HUES48 (cell line): Measurements from ENCODE around the gene EBLN2.

Source experiments
- H3K27ac ChIP-seq: one replicate; pipeline ENCODE4 v1.7.0; 2013; ENCODE audit warnings: low read depth, low read length, inconsistent platforms
- H3K27me3 ChIP-seq: 2 replicates; pipeline ENCODE4 v1.6.1; 2013; ENCODE audit warnings: mild to moderate bottlenecking, low read length; ENCODE audit not compliant: control insufficient read depth, insufficient read depth
- H3K36me3 ChIP-seq: 2 replicates; pipeline ENCODE4 v1.6.1; 2013; ENCODE audit warnings: low read length; ENCODE audit not compliant: control insufficient read depth, insufficient read depth
- H3K4me1 ChIP-seq: 2 replicates; pipeline ENCODE4 v1.6.1; 2013; ENCODE audit warnings: mild to moderate bottlenecking, low read length; ENCODE audit not compliant: control insufficient read depth, insufficient read depth
- H3K4me3 ChIP-seq: 2 replicates; pipeline ENCODE4 v1.5.1; 2013; ENCODE audit warnings: mild to moderate bottlenecking, low read depth, low read length
- H3K9ac ChIP-seq: 2 replicates; pipeline ENCODE4 v1.6.1; 2013; ENCODE audit warnings: mild to moderate bottlenecking, low read depth, low read length, moderate library complexity
- H3K9me3 ChIP-seq: 2 replicates; pipeline ENCODE4 v1.6.1; 2013; ENCODE audit warnings: low read length; ENCODE audit not compliant: control insufficient read depth, insufficient read depth

The EBLN2 gene

GRCh38 chr3:73036694-73037591, 24.5 kb upstream of the EBLN2 start:
- Histone ChIP-seq H3K4me3 (no peak overlapping the region), H3K9me3 (no peaks in the 10 kb centered on the region), H3K27me3 (no peaks in the 10 kb centered on the region), H3K27ac (peak overlapping the region; percentile 38), H3K36me3 (no peaks in the 10 kb centered on the region), H3K4me1 (peaks cover 37% of the 10 kb centered on the region), H3K9ac (no peak overlapping the region; the same call in 1 of the 2 replicates)

GRCh38 chr3:73041537-73041936, 19.9 kb upstream of the EBLN2 start:
- H3K4me1 ChIP-seq = peaks cover 71% of the 10 kb centered on the region

GRCh38 chr3:73043414-73043813, 18.0 kb upstream of the EBLN2 start:
- Histone ChIP-seq H3K27ac (no peak overlapping the region), H3K9ac (no peak overlapping the region), H3K27me3 (no peaks in the 10 kb centered on the region), H3K9me3 (no peaks in the 10 kb centered on the region), H3K4me3 (no peak overlapping the region), H3K4me1 (peaks cover 63% of the 10 kb centered on the region), H3K36me3 (no peaks in the 10 kb centered on the region)

More at GRCh38 chr3:73041537-73041936, 19.9 kb upstream of the EBLN2 start:
- H3K9me3 ChIP-seq = no peaks in the 10 kb centered on the region
- no peak overlapping the region for H3K9ac ChIP-seq
- no peaks in the 10 kb centered on the region for H3K36me3 ChIP-seq
- H3K27ac ChIP-seq = no peak overlapping the region
- no peaks in the 10 kb centered on the region for H3K27me3 ChIP-seq
- no peak overlapping the region for H3K4me3 ChIP-seq

- peaks cover 57% of the 10 kb centered on the region for H3K4me1 ChIP-seq
- peaks cover 7% of the 10 kb centered on the region; the same call in 1 of the 2 replicates for H3K36me3 ChIP-seq
Measured at GRCh38 chr3:73045391-73045790, 16.1 kb upstream of the EBLN2 start.

GRCh38 chr3:73046195-73046594, 15.3 kb upstream of the EBLN2 start:
- no peak overlapping the region for H3K9ac ChIP-seq

More at GRCh38 chr3:73045391-73045790, 16.1 kb upstream of the EBLN2 start:
- Histone ChIP-seq H3K4me3 (no peak overlapping the region), H3K27ac (no peak overlapping the region), H3K27me3 (no peaks in the 10 kb centered on the region), H3K9ac (no peak overlapping the region), H3K9me3 (no peaks in the 10 kb centered on the region)

GRCh38 chr3:73049319-73049718, 12.1 kb upstream of the EBLN2 start:
- Histone ChIP-seq H3K27me3 (no peaks in the 10 kb centered on the region), H3K27ac (no peak overlapping the region), H3K4me1 (peaks cover 24% of the 10 kb centered on the region), H3K9ac (no peak overlapping the region), H3K9me3 (no peaks in the 10 kb centered on the region), H3K36me3 (peaks cover 8% of the 10 kb centered on the region; the same call in 1 of the 2 replicates), H3K4me3 (no peak overlapping the region)

More at GRCh38 chr3:73046195-73046594, 15.3 kb upstream of the EBLN2 start:
- H3K36me3 ChIP-seq = peaks cover 8% of the 10 kb centered on the region; the same call in 1 of the 2 replicates
- H3K9me3 ChIP-seq = no peaks in the 10 kb centered on the region
- no peaks in the 10 kb centered on the region for H3K27me3 ChIP-seq
- H3K4me1 ChIP-seq = peaks cover 52% of the 10 kb centered on the region
- peak overlapping the region; percentile 40 for H3K27ac ChIP-seq
- no peak overlapping the region for H3K4me3 ChIP-seq

GRCh38 chr3:73052857-73053256, 8.6 kb upstream of the EBLN2 start:
- H3K27me3 ChIP-seq = no peaks in the 10 kb centered on the region
- H3K4me1 ChIP-seq = no peaks in the 10 kb centered on the region; the same call in 1 of the 2 replicates
- no peak overlapping the region for H3K27ac ChIP-seq
- no peak overlapping the region for H3K4me3 ChIP-seq
- H3K36me3 ChIP-seq = peaks cover 8% of the 10 kb centered on the region; the same call in 1 of the 2 replicates
- H3K9me3 ChIP-seq = no peaks in the 10 kb centered on the region
- no peak overlapping the region for H3K9ac ChIP-seq

GRCh38 chr3:73055583-73055982, 5.9 kb upstream of the EBLN2 start:
- Histone ChIP-seq H3K9me3 (no peaks in the 10 kb centered on the region), H3K36me3 (peaks cover 16% of the 10 kb centered on the region), H3K4me3 (no peak overlapping the region), H3K27me3 (no peaks in the 10 kb centered on the region), H3K9ac (no peak overlapping the region), H3K27ac (no peak overlapping the region), H3K4me1 (no peaks in the 10 kb centered on the region; the same call in 1 of the 2 replicates)

GRCh38 chr3:73056014-73056844, 5.2 kb upstream of the EBLN2 start:
- Histone ChIP-seq H3K4me3 (no peak overlapping the region), H3K27me3 (no peaks in the 10 kb centered on the region), H3K4me1 (no peaks in the 10 kb centered on the region; the same call in 1 of the 2 replicates), H3K27ac (no peak overlapping the region), H3K9ac (no peak overlapping the region), H3K36me3 (peaks cover 23% of the 10 kb centered on the region), H3K9me3 (no peaks in the 10 kb centered on the region)

GRCh38 chr3:73056845-73057150, 4.7 kb upstream of the EBLN2 start:
- no peaks in the 10 kb centered on the region for H3K27me3 ChIP-seq
- peaks cover 29% of the 10 kb centered on the region for H3K36me3 ChIP-seq
- no peak overlapping the region for H3K27ac ChIP-seq
- H3K9me3 ChIP-seq = no peaks in the 10 kb centered on the region
- no peaks in the 10 kb centered on the region; the same call in 1 of the 2 replicates for H3K4me1 ChIP-seq
- no peak overlapping the region for H3K9ac ChIP-seq
- no peak overlapping the region for H3K4me3 ChIP-seq
